GM12872 (cell line): ENCODE results near the gene GIMD1.

Source experiments
- CTCF ChIP-seq: IDR thresholded peaks from 3 replicates; pipeline ENCODE4 v1.5.1; 2011; ENCODE audit warnings: low read depth, mild to moderate bottlenecking, low read length, moderate library complexity; ENCODE audit not compliant: insufficient read depth

The GIMD1 gene

GRCh38 chr4:106317815-106318214 is 50.8 kb downstream of the GIMD1 start:
- no peak for TF ChIP-seq CTCF

GRCh38 chr4:106316773-106317409 is 51.7 kb downstream of the GIMD1 start:
- no peak for TF ChIP-seq CTCF

- TF ChIP-seq CTCF = no peak
These were observed 52.4 kb downstream of the GIMD1 start, which contains the start of the genes AIMP1 and TBCK for GRCh38 chr4:106315968-106316772. AIMP1 (plus strand) TSS chr4:106316550; CDS start chr4:106325010, 8,460 bp downstream. TBCK (minus strand) TSS chr4:106316209; CDS start chr4:106308960, 7,249 bp downstream.

- TF ChIP-seq CTCF = no peak
These were observed 53.1 kb downstream of the GIMD1 start for GRCh38 chr4:106315476-106315967.

GRCh38 chr4:106314960-106315359 is 53.6 kb downstream of the GIMD1 start:
- no peak for TF ChIP-seq CTCF

- TF ChIP-seq CTCF = no peak
These were observed 55.5 kb downstream of the GIMD1 start for GRCh38 chr4:106312997-106313522.

GRCh38 chr4:106312377-106312776 is 56.2 kb downstream of the GIMD1 start:
- TF ChIP-seq CTCF = no peak
